HG03196 (cell line): ENCODE data around the gene VRK1.

ENCODE experiments used
- ATAC-seq: cut with Tn5 transposase; IDR thresholded peaks from one replicate; pipeline ENCODE4 v1.9.1; 2021; ENCODE audit not compliant: unreplicated experiment

The VRK1 gene

DNA sequence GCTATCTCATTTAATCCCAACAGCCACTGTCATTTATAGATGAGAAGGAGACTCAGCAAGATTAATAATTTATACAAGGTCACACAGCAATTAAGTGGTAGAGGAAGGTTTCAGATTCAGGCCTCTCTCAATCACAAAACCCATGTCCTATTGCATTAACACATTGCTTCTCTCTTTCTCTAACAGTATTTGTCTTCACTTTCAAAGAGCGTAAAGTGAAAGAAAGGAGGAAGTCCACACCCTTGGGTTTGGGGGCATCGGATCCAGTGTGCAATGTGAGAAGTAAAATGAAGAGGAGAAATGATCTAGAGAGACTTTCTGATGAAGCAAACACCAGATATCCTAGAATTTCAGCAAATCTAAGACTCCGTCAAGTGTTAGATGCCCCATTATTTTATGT lies 7.0 kb upstream of the VRK1 start:
- no peak for ATAC-seq

GRCh38 chr14:96790706-96791105 lies 6.5 kb upstream of the VRK1 start:
- ATAC-seq = no peak

DNA sequence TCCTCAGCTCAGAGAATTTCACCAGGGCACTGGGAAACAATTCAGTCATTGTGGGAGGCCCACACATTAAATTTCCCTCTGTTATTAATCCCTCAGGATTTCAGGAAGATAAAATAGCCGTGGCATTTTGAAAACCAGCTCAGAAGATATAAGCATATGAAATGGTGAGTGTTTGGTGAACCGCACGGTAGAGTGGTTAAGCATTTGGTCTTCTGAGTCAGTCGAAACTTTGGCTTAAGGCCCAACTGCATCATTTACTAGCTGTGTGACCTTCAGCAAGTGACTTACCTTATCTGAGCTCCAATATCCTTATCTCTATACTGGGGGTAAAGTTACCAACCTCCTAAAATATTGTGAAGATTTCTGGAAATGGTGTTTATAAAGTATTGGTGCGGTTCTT lies 5.2 kb upstream of the VRK1 start:
- no peak for ATAC-seq

DNA sequence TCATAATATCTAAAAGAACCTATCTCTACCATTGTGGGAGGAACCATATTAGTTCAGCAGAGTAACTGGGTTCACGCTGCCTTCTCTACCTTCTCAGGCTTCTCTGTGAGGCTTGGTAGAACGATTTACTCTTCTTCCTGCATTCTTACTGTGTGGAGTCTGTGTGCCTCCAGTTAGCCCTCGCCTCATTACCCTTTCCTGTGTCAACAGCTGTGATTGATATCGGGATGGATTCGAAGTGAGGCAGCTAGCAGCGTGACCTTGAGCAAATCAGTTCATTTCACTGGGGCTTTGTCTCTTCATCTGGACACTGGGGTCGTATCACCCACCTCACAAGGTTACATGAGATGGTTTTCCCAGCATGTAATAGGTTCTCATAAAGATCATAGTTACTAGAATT lies 4.6 kb upstream of the VRK1 start:
- ATAC-seq = no peak

- no peak for ATAC-seq
These were observed 3.6 kb upstream of the VRK1 start for GRCh38 chr14:96793547-96793946.

- ATAC-seq = no peak
These were observed 1.9 kb upstream of the VRK1 start for GRCh38 chr14:96795109-96795828.

DNA sequence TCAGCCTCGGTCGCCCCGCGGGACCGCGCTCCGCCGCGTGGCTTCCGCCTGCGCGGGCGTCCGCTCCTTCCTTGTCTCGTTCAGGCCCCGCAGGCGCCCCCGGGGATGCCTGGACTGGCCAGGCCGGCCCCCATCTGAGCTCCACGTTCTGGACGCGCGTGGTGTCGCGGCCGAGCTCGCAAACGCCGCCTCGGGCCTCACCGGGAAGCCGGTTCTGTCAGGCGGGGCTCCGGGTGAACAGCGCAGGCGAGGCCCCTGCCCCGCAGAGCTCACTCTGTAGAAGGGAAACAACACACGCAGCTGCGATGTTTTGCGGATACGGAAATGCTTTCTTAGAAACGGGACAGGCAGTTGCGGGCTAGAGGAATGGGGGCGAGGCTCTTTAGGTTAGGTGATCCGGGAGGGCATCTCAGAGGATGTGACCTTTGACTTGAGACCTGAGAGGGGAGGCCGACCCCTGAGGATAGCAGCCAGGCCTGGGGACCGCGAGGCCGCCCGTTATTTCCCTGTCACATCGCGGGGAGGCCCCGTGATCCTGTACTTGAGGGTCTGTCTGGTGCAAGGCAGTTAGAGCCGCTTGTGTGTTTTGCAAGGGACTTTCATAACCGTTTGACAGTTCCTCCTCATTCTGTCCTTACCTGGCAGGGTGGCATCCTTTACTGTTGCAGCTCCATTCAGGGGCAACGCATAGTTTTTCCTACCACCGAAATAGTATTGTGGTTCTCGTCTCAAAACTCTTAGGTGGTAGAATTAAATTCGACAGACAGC lies 584 bp downstream of the VRK1 start:
- ATAC-seq = peak; percentile 28

DNA sequence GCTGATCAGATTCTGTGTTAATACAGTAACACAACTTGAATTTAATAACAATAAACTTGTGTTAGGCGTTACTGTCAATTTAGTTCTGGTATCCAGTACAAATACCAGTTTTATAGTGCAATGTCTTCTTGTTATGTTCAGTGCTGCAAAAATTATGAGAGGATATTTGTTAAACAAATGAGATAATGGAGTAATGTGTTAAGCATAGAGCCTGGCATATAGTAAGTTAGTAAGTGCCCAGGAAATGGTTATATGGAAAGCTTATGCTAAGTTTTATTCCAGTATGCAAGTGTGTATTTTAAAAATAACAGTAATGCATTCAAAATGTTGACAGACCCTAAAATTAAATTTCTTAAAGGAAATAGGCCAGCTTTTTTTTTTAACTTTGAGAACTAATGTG lies 1.8 kb downstream of the VRK1 start:
- ATAC-seq = no peak

DNA sequence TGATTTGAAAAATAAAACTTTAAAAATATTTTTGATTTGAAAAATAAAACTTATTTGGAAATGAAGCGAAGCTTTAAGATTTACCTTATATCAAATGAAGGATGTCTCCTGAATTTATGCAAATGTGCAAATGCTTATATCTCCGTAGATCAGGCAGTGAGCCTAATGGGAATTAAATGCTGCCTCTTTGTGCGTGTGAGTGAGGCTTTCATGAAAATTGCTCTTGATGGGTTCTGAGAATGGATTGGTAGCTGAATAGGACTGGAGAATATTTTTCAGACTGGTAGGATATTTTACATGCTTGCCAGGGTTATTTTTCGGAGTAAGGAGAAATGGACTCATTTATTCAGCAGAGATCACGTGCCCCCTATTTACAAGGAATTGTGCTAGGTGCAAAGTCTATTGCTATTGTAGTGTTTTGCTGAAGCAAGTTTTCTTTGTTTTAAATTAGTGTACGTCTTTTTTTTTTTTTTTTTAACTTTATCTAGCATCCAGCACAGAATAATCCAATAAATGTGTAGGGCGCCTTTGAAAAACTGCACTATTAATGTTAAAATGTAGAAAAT lies 2.4 kb downstream of the VRK1 start:
- ATAC-seq = no peak

- ATAC-seq = no peak
These were observed 4.7 kb downstream of the VRK1 start for GRCh38 chr14:96801931-96802330.

DNA sequence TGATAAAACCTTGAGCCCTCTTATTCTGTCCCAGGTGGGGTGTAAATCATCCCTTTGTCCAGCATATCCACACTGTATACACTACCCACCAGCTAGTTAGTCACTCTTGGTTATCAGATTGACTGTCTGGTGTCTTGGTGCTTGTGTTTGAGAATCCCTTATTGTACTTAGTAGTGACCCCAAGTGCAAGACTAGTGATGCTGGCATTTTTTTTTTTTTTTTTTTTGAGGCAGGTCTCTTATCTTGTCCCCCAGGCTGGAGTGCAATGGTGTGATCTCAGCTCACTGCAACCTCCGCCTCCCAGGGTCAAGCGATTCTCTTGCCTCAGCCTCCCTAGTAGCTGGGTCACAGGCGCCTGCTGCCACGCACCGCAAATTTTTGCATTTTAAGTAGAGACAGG lies 5.8 kb downstream of the VRK1 start:
- ATAC-seq = no peak

DNA sequence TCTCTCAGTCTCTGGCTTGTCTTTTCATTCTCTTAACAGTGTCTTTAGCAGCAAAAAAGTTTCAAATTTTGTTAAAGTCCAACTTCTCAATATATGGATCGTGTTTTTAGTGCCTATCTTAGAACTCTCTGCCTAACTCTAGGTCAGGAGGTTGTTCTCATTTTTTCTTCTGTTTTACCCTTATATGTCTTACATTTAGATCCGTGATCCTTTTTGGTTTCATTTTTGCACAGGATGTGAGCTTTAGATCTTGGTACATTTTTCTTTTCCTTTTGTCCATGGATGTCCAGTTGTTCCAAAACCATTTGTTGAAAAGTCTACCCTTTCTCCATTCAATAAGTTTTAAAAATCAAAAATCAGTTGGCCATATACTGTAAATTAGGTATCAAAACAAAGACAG lies 6.8 kb downstream of the VRK1 start:
- ATAC-seq = no peak

- no peak for ATAC-seq
These were observed 7.7 kb downstream of the VRK1 start for GRCh38 chr14:96804895-96805294.

- ATAC-seq = no peak
These were observed 8.8 kb downstream of the VRK1 start for GRCh38 chr14:96805956-96806355.

DNA sequence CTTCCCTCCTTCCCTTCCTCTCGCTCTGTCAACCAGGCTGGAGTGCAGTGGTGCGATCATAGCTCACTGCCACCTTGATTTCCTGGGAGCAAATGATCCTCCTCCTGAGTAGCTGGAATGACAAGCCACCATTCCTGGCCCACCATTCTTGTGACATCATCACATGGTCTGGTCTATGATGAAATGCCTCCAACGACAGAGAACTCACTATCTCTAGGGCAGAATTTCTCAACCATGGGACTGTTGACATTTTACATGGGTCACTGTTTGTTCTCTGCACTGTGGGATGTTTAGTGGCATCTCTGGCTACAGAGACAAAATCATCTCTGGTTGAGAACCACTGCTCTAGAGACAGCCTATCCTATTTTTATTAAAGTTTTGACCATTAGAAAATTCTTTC lies 9.7 kb downstream of the VRK1 start:
- no peak for ATAC-seq

GRCh38 chr14:96808619-96809406 lies 11.6 kb downstream of the VRK1 start:
- no peak for ATAC-seq

GRCh38 chr14:96811265-96811664 lies 14.1 kb downstream of the VRK1 start:
- no peak for ATAC-seq

- peak; percentile 82 for ATAC-seq
These were observed 14.9 kb downstream of the VRK1 start for GRCh38 chr14:96811985-96812667.

GRCh38 chr14:96816281-96816680 lies 19.1 kb downstream of the VRK1 start:
- no peak for ATAC-seq

GRCh38 chr14:96817750-96818666 lies 20.8 kb downstream of the VRK1 start:
- ATAC-seq = no peak
